ENCODE measurements around the gene EIF2D.
"Not testable (repeated sequence)": the region's sequence is repeated elsewhere in the genome, so short reads cannot be mapped to it uniquely, and the experiment has no call there.

Gene EIF2D

DNA sequence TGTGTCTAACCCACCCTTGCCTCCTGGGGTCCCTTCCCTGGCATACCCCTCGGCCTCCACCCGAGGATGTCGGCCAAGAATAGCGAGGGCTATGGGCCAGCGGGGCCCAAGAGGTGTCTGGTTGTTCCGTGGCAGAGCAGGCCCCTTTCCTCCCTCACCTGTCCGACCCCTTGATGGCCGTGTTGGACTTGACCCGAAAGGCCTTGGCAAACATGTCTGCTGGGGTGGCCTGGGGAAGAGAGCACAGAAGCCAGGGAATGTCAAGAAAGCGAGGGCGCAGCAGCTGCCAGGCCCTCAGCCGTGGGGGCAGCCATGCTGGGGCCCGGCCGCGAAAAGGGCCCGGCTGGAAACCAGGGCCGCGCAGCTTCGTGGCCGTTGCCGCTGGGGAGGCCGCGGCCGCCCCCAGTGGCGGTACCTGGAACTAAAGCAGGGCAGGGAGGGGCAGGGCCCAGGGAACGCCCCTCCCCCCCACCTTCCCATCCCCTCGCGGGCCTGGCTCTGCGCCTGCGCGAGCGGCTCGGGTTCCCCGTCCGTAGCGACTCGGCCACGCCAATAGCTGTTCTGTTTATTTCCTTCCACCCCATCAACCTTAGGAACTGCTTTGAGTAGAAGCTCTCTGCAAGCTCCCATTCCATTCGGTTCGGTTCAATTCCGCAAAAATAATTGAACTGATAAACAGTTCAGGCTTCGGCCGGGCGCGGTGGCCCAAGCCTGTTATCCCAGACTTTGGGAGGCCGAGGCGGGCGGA is at the start of gene EIF2D:
Gene EIF2D, minus strand, starts transcription at position 337 of the 748 bp plus-strand sequence. Its CDS starts 123 bp downstream, at position 214.
- DNase-seq = peak; percentile 96

DNA sequence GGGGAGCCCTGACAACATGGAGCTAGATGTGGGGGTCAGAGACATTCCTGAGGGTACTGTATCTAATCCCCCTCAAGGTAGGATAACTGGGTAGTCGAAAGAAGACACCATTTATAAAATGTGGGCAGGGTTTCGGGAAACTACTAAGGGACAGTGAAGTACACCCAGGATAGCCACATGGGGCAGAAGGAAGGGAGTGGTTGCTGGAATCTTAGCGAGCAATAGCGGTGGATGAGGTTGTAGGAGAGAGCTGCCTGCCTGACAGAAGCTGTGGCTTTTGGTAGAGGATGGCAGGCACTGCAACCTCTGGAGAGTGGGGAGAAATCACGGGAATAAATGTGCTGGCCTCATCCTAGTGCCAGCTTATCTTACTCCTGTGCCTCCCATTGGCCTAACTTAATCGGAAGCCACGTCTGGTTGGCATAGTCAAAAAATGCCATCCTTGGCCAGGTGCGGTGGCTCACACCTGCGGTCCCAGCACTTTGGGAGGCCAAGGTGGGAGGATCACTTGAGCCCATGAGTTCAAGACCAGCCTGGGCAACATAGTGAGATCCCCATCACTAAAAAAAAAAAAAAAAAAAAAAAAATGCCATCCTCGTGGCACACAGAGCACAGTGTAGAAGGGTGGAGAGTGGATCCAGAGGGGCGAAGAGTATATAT is 49.0 kb upstream of the EIF2D start:
- DNase-seq = no peak

DNA sequence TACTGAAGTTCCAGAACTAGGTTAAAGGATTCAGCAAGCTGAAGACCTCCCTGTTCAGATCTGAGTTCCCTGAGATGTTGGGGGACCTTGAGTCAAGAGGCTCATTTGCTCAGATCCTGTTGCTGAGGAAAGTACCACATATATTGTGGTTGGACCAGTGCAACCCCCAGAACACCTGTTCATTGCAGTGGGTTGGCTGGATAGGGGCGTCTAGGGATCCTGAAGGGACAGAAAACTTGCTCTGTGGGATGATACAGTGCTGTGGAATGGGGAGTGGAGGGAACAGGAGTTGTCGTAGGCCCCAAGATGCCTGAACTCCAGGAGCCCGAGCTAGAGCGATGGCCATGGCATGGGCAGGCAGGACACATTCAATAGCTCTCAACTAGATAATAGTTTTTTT is 47.9 kb upstream of the EIF2D start:
- no peak for DNase-seq

DNA sequence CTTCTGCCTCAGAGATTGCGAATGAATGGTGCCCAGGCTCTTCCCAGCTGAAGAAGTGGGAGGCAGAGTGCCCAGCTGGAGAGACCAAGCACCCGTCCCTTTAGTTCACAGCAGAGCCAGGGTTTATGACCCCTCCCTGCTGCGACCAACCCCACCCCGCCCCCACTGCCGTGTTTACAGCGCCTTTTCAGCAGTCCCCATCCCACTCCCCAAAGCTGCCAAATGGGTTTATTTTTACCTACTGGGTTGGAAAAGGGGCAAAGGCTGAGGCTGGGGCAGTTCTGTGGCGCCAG is 46.7 kb upstream of the EIF2D start:
- no peak for DNase-seq

GRCh38 chr1:206658264-206658980 is 46.2 kb upstream of the EIF2D start:
- peak; percentile 81 for DNase-seq

GRCh38 chr1:206657751-206658150 is 45.5 kb upstream of the EIF2D start:
- no peak for DNase-seq

GRCh38 chr1:206656936-206657335 is 44.7 kb upstream of the EIF2D start:
- DNase-seq = no peak

GRCh38 chr1:206655471-206655882 is 43.2 kb upstream of the EIF2D start:
- peak; percentile 41 for DNase-seq

DNA sequence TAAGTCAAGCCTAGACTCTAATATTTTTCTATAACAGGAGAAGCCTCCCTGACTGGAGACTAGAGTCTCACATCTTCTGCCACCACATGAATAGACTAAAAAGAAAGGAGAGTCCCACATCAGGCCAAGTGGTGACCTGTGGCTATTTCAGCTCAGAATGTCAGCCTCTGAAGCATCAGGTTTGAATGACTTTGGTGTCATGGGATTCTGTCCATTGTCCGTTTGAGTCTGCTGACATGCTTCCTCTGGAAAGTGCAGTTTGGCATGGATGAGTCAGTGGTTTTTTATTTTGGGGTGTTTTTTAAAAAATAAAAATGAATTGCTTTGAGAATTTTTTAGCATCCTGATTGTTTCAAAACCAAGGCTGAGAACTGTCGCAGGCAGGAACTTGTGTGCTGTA is 42.6 kb upstream of the EIF2D start:
- no peak for DNase-seq

- no peak for DNase-seq
Measured at GRCh38 chr1:206653715-206654459, 41.6 kb upstream of the EIF2D start.

GRCh38 chr1:206651958-206652890 is 40.0 kb upstream of the EIF2D start:
- DNase-seq = no peak

DNA sequence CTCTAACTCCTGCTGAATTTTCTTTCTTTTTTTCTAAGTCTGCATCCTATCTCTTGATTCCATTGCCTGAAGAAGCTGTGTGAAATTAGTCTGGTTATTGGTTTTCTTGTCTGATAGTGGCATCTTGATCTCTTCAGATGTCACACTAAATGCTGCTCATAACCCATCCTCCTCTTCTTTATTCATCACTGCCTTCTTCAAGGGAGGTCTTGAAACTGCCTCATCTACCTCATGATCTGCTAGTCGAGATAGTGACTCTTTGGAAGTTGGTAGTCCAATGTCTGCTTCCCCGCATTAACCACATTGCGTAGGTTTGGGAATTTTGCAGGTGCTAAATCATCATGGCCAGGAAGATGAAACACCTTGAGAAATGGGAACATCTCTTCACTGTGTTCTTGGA is 38.7 kb upstream of the EIF2D start:
- no peak for DNase-seq

GRCh38 chr1:206649261-206649921 is 37.1 kb upstream of the EIF2D start:
- no peak for DNase-seq

DNA sequence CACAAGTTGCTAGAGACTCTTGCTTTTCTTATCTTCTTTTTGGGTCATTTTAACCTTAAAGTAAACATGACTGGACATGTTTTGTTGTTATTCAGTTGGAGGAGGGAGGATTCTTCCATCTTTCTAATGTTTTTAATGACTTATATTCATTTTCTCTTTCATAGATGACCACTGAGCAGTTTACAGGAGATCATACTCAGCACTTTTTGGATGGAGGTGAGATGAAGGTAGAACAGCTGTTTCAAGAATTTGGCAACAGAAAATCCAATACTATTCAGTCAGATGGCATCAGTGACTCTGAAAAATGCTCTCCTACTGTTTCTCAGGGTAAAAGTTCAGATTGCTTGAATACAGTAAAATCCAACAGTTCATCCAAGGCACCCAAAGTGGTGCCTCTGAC is 35.0 kb upstream of the EIF2D start:
- no peak for DNase-seq

- DNase-seq = no peak
Measured at GRCh38 chr1:206646504-206646903, 34.2 kb upstream of the EIF2D start.

GRCh38 chr1:206643118-206643698 is 30.9 kb upstream of the EIF2D start:
- DNase-seq = no peak

GRCh38 chr1:206642074-206642473 is 29.8 kb upstream of the EIF2D start:
- not testable (repeated sequence) for DNase-seq

- no peak for DNase-seq
Measured at GRCh38 chr1:206637605-206638004, 25.3 kb upstream of the EIF2D start.

GRCh38 chr1:206636671-206637070 is 24.4 kb upstream of the EIF2D start:
- DNase-seq = no peak

DNA sequence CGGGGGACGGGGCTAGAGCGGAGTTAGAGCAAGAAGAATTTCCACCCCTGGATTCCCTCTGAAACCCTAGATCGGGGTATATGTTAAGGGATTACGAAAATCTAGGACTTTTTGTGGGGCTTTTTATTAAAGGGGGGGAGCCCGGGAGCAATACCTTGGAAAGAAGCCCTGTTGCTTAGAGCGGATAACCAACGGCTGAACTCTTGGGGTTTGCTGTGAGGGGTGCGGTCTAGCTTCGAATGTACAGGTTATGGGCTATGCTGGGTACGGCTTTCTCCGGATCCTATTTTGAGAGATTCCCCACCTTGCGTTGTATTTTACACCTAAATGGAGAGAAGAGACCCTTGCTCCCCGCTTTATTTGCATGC is 23.7 kb upstream of the EIF2D start:
- DNase-seq = no peak

All from islet precursor cell (in vitro differentiated cells).